Measurements from ENCODE around the gene VWA7.

Gene VWA7

DNA sequence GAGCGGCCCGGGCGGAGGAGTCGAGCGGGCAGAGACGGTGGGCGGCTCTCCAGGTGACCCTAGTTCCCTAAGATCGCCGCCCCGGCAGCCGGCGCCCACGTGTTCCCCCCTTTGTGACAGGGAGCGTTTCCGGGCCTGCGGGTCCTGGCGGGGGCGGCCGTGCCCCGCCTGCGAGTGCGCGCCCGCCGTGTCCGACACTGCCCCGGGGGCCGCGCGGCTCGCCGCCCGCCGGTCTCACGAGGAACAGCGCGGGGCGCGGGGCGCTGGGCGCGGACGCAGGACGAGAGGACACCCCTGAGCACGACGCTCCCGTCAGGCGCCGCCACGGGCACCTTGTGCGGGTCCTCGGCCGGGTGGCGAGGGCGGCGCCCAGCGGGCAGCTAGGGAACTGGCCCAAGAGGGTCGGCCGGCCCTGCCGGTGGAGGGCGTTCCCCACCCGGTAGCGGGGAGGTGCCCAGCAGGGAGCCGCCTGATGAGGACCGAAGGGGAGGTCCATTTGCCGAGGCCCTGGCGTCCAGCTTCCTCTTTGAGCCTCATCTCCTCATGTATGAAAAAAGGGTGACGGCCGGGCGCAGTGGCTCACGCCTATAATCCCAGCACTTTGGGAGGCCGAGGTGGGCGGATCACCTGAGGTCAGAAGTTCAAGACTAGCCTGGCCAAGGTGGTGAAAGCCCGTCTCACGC lies 18.6 kb upstream of the VWA7 start, which contains the start of gene VARS1 (continued):
- TF ChIP-seq GLI2 (tag by site-specific recombination; IDR thresholded peaks at IDR 0.05; ENCODE audit: borderline replicate concordance, low read depth) (no peak), PRDM1 (tag by site-specific recombination; IDR thresholded peaks at IDR 0.05) (no peak), OSR2 (tag by site-specific recombination; IDR thresholded peaks at IDR 0.05) (peak; percentile 84), KLF1 (tag by site-specific recombination; IDR thresholded peaks at IDR 0.05) (peak; percentile 92; the same call in 1 of the 2 replicates), BCL11B (tag by site-specific recombination; IDR thresholded peaks at IDR 0.05; ENCODE audit: low read depth) (peak; percentile 98; the same call in 1 of the 2 replicates), ZFP69B (tag by site-specific recombination; IDR thresholded peaks at IDR 0.05) (no peak; the same call in 1 of the 2 replicates), YY2 (tag by site-specific recombination; IDR thresholded peaks at IDR 0.05) (0 out of 2 replicates have a peak, but pooled peaks have one; percentile 50), ZNF76 (tag by site-specific recombination; IDR thresholded peaks at IDR 0.05; ENCODE audit: borderline replicate concordance, low read depth) (peak; percentile 27), ZFHX2 (tag by site-specific recombination; conservative IDR thresholded peaks at IDR 0.05) (peak; percentile 91), ZNF792 (tag by site-specific recombination; IDR thresholded peaks at IDR 0.05) (0 out of 2 replicates have a peak, but pooled peaks have one; percentile 49), ZNF146 (tag by site-specific recombination; IDR thresholded peaks at IDR 0.05) (no peak), ZNF391 (tag by site-specific recombination; IDR thresholded peaks at IDR 0.05; ENCODE audit: borderline replicate concordance, low read depth) (peak; percentile 33; the same call in 1 of the 2 replicates), ZNF132 (tag by site-specific recombination; IDR thresholded peaks at IDR 0.05; ENCODE audit: borderline replicate concordance) (no peak), ZNF843 (tag by site-specific recombination; IDR thresholded peaks at IDR 0.05) (0 out of 2 replicates have a peak, but pooled peaks have one; percentile 35), ZSCAN23 (tag by site-specific recombination; IDR thresholded peaks at IDR 0.05) (0 out of 2 replicates have a peak, but pooled peaks have one; percentile 32), ZEB2 (tag by site-specific recombination; IDR thresholded peaks at IDR 0.05) (peak; percentile 96), ZNF23 (tag by site-specific recombination; IDR thresholded peaks at IDR 0.05; ENCODE audit: borderline replicate concordance) (no peak), FEZF1 (tag by site-specific recombination; IDR thresholded peaks at IDR 0.05) (no peak), ZNF341 (tag by site-specific recombination; IDR thresholded peaks at IDR 0.05; ENCODE audit: low read depth) (peak; percentile 64)
- TF ChIP-seq, protein P1, sequence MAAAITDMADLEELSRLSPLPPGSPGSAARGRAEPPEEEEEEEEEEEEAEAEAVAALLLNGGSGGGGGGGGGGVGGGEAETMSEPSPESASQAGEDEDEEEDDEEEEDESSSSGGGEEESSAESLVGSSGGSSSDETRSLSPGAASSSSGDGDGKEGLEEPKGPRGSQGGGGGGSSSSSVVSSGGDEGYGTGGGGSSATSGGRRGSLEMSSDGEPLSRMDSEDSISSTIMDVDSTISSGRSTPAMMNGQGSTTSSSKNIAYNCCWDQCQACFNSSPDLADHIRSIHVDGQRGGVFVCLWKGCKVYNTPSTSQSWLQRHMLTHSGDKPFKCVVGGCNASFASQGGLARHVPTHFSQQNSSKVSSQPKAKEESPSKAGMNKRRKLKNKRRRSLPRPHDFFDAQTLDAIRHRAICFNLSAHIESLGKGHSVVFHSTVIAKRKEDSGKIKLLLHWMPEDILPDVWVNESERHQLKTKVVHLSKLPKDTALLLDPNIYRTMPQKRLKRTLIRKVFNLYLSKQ (tag by site-specific recombination; IDR thresholded peaks at IDR 0.05; ENCODE audit: borderline replicate concordance) = no peak
- TF ChIP-seq, protein P2, sequence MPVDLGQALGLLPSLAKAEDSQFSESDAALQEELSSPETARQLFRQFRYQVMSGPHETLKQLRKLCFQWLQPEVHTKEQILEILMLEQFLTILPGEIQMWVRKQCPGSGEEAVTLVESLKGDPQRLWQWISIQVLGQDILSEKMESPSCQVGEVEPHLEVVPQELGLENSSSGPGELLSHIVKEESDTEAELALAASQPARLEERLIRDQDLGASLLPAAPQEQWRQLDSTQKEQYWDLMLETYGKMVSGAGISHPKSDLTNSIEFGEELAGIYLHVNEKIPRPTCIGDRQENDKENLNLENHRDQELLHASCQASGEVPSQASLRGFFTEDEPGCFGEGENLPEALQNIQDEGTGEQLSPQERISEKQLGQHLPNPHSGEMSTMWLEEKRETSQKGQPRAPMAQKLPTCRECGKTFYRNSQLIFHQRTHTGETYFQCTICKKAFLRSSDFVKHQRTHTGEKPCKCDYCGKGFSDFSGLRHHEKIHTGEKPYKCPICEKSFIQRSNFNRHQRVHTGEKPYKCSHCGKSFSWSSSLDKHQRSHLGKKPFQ (tag by site-specific recombination; IDR thresholded peaks at IDR 0.05) = no peak
- TF ChIP-seq, protein P3, sequence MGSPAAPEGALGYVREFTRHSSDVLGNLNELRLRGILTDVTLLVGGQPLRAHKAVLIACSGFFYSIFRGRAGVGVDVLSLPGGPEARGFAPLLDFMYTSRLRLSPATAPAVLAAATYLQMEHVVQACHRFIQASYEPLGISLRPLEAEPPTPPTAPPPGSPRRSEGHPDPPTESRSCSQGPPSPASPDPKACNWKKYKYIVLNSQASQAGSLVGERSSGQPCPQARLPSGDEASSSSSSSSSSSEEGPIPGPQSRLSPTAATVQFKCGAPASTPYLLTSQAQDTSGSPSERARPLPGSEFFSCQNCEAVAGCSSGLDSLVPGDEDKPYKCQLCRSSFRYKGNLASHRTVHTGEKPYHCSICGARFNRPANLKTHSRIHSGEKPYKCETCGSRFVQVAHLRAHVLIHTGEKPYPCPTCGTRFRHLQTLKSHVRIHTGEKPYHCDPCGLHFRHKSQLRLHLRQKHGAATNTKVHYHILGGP (tag by site-specific recombination; IDR thresholded peaks at IDR 0.05) = no peak
- TF ChIP-seq, protein P4, sequence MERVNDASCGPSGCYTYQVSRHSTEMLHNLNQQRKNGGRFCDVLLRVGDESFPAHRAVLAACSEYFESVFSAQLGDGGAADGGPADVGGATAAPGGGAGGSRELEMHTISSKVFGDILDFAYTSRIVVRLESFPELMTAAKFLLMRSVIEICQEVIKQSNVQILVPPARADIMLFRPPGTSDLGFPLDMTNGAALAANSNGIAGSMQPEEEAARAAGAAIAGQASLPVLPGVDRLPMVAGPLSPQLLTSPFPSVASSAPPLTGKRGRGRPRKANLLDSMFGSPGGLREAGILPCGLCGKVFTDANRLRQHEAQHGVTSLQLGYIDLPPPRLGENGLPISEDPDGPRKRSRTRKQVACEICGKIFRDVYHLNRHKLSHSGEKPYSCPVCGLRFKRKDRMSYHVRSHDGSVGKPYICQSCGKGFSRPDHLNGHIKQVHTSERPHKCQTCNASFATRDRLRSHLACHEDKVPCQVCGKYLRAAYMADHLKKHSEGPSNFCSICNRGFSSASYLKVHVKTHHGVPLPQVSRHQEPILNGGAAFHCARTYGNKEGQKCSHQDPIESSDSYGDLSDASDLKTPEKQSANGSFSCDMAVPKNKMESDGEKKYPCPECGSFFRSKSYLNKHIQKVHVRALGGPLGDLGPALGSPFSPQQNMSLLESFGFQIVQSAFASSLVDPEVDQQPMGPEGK (tag by site-specific recombination; IDR thresholded peaks at IDR 0.05) = peak; percentile 81
- TF ChIP-seq, protein P5, sequence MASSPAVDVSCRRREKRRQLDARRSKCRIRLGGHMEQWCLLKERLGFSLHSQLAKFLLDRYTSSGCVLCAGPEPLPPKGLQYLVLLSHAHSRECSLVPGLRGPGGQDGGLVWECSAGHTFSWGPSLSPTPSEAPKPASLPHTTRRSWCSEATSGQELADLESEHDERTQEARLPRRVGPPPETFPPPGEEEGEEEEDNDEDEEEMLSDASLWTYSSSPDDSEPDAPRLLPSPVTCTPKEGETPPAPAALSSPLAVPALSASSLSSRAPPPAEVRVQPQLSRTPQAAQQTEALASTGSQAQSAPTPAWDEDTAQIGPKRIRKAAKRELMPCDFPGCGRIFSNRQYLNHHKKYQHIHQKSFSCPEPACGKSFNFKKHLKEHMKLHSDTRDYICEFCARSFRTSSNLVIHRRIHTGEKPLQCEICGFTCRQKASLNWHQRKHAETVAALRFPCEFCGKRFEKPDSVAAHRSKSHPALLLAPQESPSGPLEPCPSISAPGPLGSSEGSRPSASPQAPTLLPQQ (tag by site-specific recombination; IDR thresholded peaks at IDR 0.05) = no peak; the same call in 1 of the 2 replicates
- TF ChIP-seq, protein P6, sequence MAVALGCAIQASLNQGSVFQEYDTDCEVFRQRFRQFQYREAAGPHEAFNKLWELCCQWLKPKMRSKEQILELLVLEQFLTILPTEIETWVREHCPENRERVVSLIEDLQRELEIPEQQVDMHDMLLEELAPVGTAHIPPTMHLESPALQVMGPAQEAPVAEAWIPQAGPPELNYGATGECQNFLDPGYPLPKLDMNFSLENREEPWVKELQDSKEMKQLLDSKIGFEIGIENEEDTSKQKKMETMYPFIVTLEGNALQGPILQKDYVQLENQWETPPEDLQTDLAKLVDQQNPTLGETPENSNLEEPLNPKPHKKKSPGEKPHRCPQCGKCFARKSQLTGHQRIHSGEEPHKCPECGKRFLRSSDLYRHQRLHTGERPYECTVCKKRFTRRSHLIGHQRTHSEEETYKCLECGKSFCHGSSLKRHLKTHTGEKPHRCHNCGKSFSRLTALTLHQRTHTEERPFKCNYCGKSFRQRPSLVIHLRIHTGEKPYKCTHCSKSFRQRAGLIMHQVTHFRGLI (tag by site-specific recombination; IDR thresholded peaks at IDR 0.05) = 0 out of 2 replicates have a peak, but pooled peaks have one; percentile 40
- TF ChIP-seq, protein P7, sequence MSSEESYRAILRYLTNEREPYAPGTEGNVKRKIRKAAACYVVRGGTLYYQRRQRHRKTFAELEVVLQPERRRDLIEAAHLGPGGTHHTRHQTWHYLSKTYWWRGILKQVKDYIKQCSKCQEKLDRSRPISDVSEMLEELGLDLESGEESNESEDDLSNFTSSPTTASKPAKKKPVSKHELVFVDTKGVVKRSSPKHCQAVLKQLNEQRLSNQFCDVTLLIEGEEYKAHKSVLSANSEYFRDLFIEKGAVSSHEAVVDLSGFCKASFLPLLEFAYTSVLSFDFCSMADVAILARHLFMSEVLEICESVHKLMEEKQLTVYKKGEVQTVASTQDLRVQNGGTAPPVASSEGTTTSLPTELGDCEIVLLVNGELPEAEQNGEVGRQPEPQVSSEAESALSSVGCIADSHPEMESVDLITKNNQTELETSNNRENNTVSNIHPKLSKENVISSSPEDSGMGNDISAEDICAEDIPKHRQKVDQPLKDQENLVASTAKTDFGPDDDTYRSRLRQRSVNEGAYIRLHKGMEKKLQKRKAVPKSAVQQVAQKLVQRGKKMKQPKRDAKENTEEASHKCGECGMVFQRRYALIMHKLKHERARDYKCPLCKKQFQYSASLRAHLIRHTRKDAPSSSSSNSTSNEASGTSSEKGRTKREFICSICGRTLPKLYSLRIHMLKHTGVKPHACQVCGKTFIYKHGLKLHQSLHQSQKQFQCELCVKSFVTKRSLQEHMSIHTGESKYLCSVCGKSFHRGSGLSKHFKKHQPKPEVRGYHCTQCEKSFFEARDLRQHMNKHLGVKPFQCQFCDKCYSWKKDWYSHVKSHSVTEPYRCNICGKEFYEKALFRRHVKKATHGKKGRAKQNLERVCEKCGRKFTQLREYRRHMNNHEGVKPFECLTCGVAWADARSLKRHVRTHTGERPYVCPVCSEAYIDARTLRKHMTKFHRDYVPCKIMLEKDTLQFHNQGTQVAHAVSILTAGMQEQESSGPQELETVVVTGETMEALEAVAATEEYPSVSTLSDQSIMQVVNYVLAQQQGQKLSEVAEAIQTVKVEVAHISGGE (tag by site-specific recombination; conservative IDR thresholded peaks at IDR 0.05; ENCODE audit: low read depth) = no peak
